Measurements from ENCODE around the gene FASTKD1.

- TF ChIP-seq CTCF (IDR thresholded peaks at IDR 0.05 in 2 of 3, conservative IDR thresholded peaks at IDR 0.05 in 1 of 3; ENCODE audit: control insufficient read depth in 2 of 3, extremely low read depth in 1 of 3, insufficient read depth in 1 of 3, low read depth in 3 of 3, low read length in 3 of 3) = no peak
- TF ChIP-seq SP1 (IDR thresholded peaks at IDR 0.05; ENCODE audit: low read depth, low read length) = no peak
- no peak for TF ChIP-seq GABPA (IDR thresholded peaks at IDR 0.05; ENCODE audit: low read depth)
- TF ChIP-seq EP300 (IDR thresholded peaks at IDR 0.05; ENCODE audit: borderline replicate concordance in 1 of 2, control insufficient read depth in 1 of 2, low read depth in 2 of 2, low read length in 2 of 2) = no peak
- TF ChIP-seq POLR2A (IDR thresholded peaks at IDR 0.05; ENCODE audit: low read depth, low read length) = no peak
- TF ChIP-seq YBX1 (IDR thresholded peaks at IDR 0.05) = no peak
- TF ChIP-seq NFYB (IDR thresholded peaks at IDR 0.05; ENCODE audit: insufficient read depth, low read depth, low read length) = no peak
- no peak for TF ChIP-seq RFX5 (IDR thresholded peaks at IDR 0.05; ENCODE audit: low read depth, low read length)
Observed at GRCh38 chr2:169540146-169540545, 33.5 kb downstream of the FASTKD1 start.

Data from GM12878 (cell line).